ENCODE data around the gene FDX2.

DNA sequence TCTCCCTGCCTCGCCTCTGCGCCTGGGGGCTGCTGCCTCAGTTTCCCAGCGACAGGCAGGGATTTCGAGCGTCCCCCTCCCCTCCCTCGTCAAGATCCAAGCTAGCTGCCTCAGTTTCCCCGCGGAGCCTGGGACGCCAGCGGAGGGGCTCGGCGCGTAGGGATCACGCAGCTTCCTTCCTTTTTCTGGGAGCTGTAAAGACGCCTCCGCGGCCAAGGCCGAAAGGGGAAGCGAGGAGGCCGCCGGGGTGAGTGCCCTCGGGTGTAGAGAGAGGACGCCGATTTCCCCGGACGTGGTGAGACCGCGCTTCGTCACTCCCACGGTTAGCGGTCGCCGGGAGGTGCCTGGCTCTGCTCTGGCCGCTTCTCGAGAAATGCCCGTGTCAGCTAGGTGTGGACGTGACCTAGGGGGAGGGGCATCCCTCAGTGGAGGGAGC lies 45.6 kb downstream of the FDX2 start:
- TF ChIP-seq POLR2A (IDR thresholded peaks at IDR 0.05): no peak
- TF ChIP-seq, protein P1, sequence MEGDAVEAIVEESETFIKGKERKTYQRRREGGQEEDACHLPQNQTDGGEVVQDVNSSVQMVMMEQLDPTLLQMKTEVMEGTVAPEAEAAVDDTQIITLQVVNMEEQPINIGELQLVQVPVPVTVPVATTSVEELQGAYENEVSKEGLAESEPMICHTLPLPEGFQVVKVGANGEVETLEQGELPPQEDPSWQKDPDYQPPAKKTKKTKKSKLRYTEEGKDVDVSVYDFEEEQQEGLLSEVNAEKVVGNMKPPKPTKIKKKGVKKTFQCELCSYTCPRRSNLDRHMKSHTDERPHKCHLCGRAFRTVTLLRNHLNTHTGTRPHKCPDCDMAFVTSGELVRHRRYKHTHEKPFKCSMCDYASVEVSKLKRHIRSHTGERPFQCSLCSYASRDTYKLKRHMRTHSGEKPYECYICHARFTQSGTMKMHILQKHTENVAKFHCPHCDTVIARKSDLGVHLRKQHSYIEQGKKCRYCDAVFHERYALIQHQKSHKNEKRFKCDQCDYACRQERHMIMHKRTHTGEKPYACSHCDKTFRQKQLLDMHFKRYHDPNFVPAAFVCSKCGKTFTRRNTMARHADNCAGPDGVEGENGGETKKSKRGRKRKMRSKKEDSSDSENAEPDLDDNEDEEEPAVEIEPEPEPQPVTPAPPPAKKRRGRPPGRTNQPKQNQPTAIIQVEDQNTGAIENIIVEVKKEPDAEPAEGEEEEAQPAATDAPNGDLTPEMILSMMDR (IDR thresholded peaks at IDR 0.05 in 4 of 5, conservative IDR thresholded peaks at IDR 0.05 in 1 of 5): no peak

All from gastrocnemius medialis (tissue), 4 donors.